Kidney epithelial cell (primary cell): ENCODE results near the gene MPP4. TPM values are rescaled to one million over a fixed set of nuclear protein-coding genes. Genes with fewer than 3 reads are reported as not detected.

Experiments used
- DNase-seq: peaks from one replicate; pipeline ENCODE4 v3.0.0-alpha.2; 2010; ENCODE audit warnings: low read depth
- H3K27me3 ChIP-seq: 2 replicates; pipeline ENCODE4 v1.6.0; 2011; ENCODE audit warnings: low read length; ENCODE audit not compliant: control insufficient read depth, insufficient read depth
- H3K36me3 ChIP-seq: 2 replicates; pipeline ENCODE4 v1.5.1; 2011; ENCODE audit warnings: low read length; ENCODE audit not compliant: control insufficient read depth, insufficient read depth
- H3K4me3 ChIP-seq: 2 replicates; pipeline ENCODE4 v1.5.1; 2011; ENCODE audit warnings: low read depth, mild to moderate bottlenecking, control low read depth, low read length
- total RNA-seq: library from RNA; depleted of rRNA; stranded (reverse); fragments of >200 nt; gene quantifications from 2 replicates; pipeline ENCODE4 v1.2.3, GENCODE V29; 2015
- TF ChIP-seq, protein P1 (sequence below): IDR thresholded peaks from 2 replicates; pipeline ENCODE4 v1.5.1; 2011; ENCODE audit warnings: mild to moderate bottlenecking, moderate library complexity, low read length, control low read depth, inconsistent platforms; ENCODE audit not compliant: insufficient read depth, poor library complexity, severe bottlenecking

The MPP4 gene
- total RNA-seq, 1 donor from 2014 or later: not detected

DNA sequence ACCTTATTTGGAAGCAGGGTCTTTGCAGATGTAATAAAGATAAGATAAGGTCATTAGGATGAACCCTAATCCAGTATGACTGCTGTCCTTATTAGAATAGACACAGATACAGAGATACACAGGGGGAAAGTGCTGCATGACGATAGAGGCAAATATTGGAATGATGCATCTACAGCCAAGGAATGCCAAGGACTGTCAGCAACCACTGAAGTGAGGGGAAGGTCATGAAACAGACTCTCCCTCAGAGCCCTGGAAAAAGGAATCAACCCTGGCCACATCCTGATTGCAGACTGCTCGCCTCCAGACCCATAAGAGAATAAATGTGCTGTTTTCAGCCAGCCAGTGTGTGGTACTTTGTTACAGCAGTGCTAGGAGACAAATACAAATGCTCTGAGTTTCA, 69.9 kb downstream of the MPP4 start:
- H3K27me3 ChIP-seq: no peaks in the 10 kb centered on the region
- no peaks in the 10 kb centered on the region for H3K36me3 ChIP-seq
- DNase-seq: no peak
- H3K4me3 ChIP-seq: no peak overlapping the region
- TF ChIP-seq, protein P1, sequence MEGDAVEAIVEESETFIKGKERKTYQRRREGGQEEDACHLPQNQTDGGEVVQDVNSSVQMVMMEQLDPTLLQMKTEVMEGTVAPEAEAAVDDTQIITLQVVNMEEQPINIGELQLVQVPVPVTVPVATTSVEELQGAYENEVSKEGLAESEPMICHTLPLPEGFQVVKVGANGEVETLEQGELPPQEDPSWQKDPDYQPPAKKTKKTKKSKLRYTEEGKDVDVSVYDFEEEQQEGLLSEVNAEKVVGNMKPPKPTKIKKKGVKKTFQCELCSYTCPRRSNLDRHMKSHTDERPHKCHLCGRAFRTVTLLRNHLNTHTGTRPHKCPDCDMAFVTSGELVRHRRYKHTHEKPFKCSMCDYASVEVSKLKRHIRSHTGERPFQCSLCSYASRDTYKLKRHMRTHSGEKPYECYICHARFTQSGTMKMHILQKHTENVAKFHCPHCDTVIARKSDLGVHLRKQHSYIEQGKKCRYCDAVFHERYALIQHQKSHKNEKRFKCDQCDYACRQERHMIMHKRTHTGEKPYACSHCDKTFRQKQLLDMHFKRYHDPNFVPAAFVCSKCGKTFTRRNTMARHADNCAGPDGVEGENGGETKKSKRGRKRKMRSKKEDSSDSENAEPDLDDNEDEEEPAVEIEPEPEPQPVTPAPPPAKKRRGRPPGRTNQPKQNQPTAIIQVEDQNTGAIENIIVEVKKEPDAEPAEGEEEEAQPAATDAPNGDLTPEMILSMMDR: no peak

DNA sequence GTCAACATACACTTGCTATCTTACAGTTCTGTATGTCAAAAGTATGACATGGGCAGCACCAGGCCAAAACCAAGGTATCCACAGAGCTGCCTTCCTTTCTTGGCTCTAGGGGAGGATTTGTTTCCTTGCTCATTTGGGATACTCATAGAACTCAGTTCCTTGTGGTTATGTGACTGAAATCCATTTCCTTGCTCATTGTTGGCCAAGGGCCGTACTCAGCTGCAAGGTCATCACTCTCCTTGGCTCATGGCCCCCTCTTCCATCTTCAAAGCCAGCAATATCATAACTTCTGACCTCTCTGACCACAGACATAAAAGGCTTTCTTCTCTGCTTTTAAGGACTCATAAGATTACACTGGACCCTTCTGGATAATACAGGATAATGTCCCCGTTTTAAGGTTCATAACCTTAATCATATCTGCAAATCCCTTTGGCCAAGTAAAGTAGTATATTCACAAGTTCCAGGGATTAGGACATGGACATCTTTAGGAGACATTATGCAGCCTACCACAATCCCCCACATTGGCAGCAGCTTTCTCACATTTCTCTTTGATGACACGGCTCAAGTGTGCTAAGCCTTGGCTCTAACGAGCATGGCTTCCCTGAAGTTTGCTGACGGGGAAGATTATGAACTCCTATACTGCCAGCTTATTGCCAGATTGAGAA, 76.0 kb downstream of the MPP4 start:
- H3K36me3 ChIP-seq: no peaks in the 10 kb centered on the region
- DNase-seq: no peak
- H3K4me3 ChIP-seq: no peak overlapping the region
- TF ChIP-seq, protein P1: no peak
- no peaks in the 10 kb centered on the region for H3K27me3 ChIP-seq

DNA sequence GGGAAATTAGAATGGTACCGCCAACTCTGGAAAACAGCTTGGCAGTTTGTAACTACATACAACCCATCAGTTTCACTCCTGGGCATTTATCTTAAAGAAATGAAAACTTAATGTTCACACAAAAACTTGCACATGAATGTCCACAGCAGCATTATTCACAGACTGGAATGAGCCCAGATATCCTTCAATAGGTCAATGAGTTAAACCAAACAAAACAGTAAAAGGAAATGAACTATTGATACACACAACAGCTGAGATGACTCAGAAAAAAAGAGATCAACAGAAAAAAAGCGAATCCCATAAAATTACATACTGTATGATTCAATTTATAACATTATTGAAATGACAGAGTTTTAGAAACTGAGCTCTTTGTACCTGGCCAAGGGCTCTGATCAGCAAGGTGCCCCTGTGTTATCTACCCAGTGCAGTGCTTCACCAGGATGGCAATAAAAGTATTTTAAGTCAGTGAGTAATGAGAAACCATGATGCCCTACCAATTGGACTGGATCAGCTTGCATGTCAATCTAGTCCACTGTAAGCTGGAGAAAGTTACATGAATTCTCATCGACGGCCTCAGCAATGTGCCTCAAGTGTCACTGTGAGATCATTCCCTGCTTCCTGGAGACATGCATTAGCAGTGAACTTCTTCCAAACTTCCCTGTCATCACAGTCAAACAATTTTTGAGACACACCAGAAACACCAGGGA, 77.0 kb downstream of the MPP4 start:
- no peaks in the 10 kb centered on the region for H3K36me3 ChIP-seq
- TF ChIP-seq, protein P1: no peak
- no peak overlapping the region for H3K4me3 ChIP-seq

DNA sequence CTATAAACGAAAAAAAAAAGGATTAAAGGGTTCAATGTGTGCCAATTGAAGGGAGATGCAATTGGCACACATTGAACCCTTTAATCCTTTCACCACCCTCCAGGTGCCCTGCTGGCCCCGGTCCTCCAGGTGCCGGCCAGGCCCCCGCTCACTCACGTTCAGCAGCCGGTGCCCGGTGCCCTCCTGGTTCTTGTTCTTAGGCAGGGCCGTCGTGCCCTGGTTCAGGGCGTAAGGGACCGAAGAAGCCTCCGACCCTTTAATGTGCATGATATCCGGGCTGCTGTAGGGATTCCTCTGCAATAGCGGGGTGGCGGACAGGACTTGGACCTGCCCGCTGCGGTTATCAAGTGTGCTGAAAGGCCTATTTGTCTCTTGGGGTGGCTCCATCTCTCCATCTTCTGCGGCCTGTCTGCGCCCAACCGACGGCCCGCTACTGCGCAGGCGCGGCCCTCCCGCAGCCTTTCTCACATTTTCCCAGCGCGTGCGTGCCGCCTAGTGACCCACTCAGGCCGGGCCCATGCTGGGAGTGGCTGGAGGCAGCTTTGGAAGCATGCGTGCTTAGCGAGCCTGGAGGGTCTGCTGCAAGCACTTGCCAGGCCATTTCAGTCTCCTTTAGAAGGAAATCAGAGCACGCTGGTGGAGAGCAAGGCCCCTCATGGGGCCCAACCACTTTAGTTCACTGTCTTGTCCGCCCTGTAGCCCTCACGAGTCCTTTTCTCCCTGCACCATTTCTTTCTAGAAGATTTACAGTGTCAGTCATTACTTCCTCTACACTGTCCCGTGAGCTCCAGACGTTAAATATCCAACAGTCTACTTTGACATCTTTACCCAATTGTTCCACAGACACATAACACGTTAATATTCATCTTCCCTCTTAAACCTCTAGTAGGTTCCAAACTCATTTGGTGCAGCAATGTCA, 79.4 kb downstream of the MPP4 start:
- H3K36me3 ChIP-seq: no peaks in the 10 kb centered on the region
- H3K27me3 ChIP-seq: no peaks in the 10 kb centered on the region
- peak overlapping the region; percentile 8 for H3K4me3 ChIP-seq
- TF ChIP-seq, protein P1: peak; percentile 40
- no peak for DNase-seq

More for the DNA sequence above, 77.0 kb downstream of the MPP4 start:
- DNase-seq: no peak
- no peaks in the 10 kb centered on the region for H3K27me3 ChIP-seq

DNA sequence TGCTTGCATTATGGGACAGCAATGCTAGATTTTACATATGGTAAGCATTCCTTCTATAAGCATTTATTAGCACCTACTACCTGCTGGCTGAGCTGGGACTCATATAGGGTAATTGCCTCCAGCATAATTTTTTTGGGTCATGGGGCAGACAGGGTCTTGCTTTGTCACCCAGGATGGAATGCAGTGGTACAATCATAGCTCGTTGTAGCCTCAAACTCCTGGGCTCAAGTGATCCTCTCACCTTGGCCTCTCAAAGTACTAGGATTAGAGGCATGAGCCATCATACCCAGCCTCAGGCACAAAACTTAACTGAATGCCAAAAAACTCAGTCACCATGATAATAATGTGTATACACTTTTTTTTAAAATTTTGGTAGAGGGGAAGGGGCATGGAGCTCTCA, 90.4 kb downstream of the MPP4 start:
- Histone ChIP-seq H3K27me3 (no peaks in the 10 kb centered on the region), H3K36me3 (no peaks in the 10 kb centered on the region), H3K4me3 (no peak overlapping the region)
- TF ChIP-seq, protein P1: no peak
- no peak for DNase-seq
